Subcutaneous abdominal adipose tissue (tissue), 5 donors: ENCODE measurements around the gene VWA1.
"Not testable (repeated sequence)": the region's sequence is repeated elsewhere in the genome, so short reads cannot be mapped to it uniquely, and the experiment has no call there.

Experiments used
- H3K27ac ChIP-seq: one replicate; pipeline ENCODE4 v1.7.0; 2013; ENCODE audit warnings: low read depth, mild to moderate bottlenecking, inconsistent platforms, low read length, moderate library complexity
- H3K27me3 ChIP-seq, 5 donors: one replicate each; pipeline ENCODE4 v1.7.0; 2013; ENCODE audit warnings: low read length in 5 of 5, inconsistent platforms in 1 of 5; ENCODE audit not compliant: control insufficient read depth in 5 of 5, insufficient read depth in 4 of 5
- H3K36me3 ChIP-seq, 5 donors: one replicate each; pipeline ENCODE4 v1.7.0; 2013; ENCODE audit warnings: low read length in 5 of 5; ENCODE audit not compliant: control insufficient read depth in 5 of 5, insufficient read depth in 5 of 5
- H3K4me1 ChIP-seq, 5 donors: one replicate each; pipeline ENCODE4 v1.7.0; 2013; ENCODE audit warnings: low read length in 5 of 5, mild to moderate bottlenecking in 3 of 5, moderate library complexity in 1 of 5; ENCODE audit not compliant: control insufficient read depth in 5 of 5, insufficient read depth in 5 of 5
- H3K4me3 ChIP-seq, 5 donors: one replicate each; pipeline ENCODE4 v1.7.0; 2013; ENCODE audit warnings: low read length in 5 of 5, low read depth in 1 of 5
- H3K9ac ChIP-seq, 5 donors: one replicate each; pipeline ENCODE4 v1.7.0; 2013; ENCODE audit warnings: low read length in 5 of 5, mild to moderate bottlenecking in 4 of 5, moderate library complexity in 3 of 5
- H3K9me3 ChIP-seq, 5 donors: one replicate each; pipeline ENCODE4 v1.7.0; 2013; ENCODE audit warnings: low read length in 5 of 5; ENCODE audit not compliant: control insufficient read depth in 5 of 5
- donor health status: healthy.
- donor health status: healthy.
- donor health status: healthy.
- donor health status: healthy.
- donor health status: healthy.

Gene VWA1

DNA sequence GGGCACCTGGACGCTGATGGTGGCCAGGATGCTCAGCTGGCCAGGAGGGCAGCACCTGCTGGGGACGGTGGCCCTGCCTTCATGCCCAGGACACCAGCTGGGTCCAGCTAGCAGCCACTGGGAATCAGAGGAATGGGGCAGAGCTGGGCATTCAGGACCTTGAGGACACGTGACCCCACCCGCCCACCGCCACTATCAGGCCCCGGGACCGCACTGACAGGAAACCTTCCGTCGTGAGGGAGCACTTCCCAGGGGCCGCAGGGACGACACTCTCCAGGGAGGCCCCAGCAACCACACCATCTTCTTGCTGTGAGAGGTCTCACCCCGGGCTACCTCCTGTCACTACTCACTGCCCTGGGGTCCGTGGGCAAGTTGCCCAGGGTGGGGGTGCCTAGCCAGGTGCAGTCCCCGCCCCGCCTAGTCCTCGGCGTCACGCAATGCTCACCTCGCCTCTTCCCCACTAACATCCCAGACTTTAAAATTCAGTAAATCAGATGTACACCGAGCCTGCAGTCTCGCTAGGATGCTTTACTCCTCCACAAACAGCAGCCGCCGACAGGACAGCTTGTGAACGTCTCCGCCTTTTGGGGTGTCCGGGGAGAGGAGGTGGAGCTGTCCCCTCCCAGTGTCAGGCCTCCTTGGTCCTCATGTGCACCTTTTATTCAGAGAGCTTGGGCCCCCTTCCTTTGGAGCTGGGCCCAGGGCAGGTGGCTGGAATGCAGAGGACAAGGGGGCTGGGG is 4.9 kb downstream of the VWA1 start:
- no peak overlapping the region for H3K27ac ChIP-seq

DNA sequence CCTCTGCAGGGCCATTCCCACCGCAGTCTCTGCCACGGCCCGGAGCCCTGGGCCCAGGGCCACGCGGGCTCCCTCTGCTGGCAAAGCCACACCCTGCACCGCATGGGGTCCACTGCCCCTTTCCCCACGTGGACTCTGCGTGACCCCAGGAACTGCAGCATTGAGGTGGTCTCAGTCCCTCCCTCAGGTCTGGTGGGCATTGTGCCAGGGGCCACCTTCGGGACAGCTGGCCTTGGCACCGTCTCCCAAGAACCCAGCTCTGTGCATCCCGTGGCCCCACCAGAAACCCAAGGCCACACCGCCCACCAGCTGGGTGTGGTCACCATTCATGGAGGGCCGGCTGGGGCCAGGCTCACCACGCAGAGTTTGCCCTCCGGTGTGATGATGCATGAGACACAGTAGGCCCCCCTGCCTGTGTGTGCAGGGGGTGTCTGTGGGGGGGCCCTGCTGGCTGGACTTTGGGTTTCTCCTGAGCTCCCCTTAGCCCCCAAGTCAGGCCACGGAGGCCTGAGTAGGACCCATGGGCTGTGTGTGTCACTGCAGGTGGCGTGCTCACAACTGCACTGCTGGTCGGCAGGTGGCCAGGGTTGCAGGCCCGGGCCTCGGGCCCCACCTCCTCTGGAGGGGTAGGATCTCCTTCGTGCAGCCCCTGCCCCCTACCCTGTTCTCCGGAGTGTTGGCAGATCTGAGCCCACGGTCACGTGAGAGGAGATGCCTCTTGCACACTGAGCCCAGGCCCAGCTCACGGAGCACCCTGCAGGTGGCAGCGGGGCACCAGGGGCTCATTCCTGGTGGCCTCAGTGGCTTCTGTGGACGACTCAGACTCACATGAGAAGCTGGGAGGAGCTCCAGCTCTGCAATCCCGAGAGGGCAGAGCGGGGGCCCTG is 5.8 kb downstream of the VWA1 start:
- H3K9ac ChIP-seq, result no peak overlapping the region

More for the DNA sequence above, 4.9 kb downstream of the VWA1 start:
- Histone ChIP-seq H3K36me3 (peaks cover 0 to 4% (median 0%) of the 10 kb centered on the region in 5 donors), H3K9ac (no peak overlapping the region), H3K9me3 (no peaks in the 10 kb centered on the region), H3K27me3 (peaks cover 0 to 3% (median 0%) of the 10 kb centered on the region in 5 donors), H3K4me1 (peaks cover 2 to 42% (median 35%) of the 10 kb centered on the region in 5 donors), H3K4me3 (peak overlapping the region in 1 of 5 donors; percentile 42)

DNA sequence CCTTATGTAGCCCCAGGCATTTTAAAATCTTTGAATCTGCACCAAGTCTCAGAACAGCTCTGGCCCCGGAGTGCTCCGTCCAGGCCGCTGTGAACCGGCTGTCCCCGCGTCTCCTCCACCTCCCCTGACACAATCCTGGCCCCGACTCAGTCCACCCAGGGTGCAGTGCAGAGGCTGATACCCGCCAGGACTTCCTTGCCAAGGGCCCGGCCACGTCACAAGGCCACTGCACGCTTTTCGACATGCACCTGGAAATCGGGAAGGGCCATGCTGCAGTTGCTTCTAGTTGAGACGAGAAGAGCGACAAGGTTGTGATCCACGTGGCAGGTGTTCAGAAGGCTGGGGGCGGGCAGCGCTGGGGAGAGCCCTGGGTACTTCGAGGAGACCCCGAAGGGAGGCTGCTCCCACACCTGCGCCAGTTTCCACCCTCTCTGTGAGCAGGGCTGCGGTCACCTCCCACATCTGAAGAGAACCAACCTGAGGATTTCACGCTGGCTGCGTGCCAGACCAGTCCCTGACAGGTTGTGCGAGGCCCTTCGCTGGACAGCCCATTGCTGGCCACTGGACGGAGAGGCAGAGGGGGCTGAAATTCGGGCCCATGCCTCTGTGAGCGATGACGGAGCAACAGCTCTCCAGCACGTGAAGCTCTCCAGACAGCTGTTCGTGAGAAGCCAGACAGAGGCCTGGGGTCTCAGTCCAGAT is 6.7 kb downstream of the VWA1 start:
- Histone ChIP-seq H3K9me3 (no peaks in the 10 kb centered on the region), H3K4me1 (peaks cover 2 to 27% (median 22%) of the 10 kb centered on the region in 5 donors), H3K36me3 (peaks cover 0 to 4% (median 0%) of the 10 kb centered on the region in 5 donors), H3K27me3 (no peaks in the 10 kb centered on the region), H3K27ac (no peak overlapping the region), H3K9ac (no peak overlapping the region), H3K4me3 (no peak overlapping the region)

More for the DNA sequence above, 5.8 kb downstream of the VWA1 start:
- H3K36me3 ChIP-seq, result peaks cover 0 to 4% (median 0%) of the 10 kb centered on the region in 5 donors
- peaks cover 2 to 37% (median 30%) of the 10 kb centered on the region in 5 donors for H3K4me1 ChIP-seq
- H3K27ac ChIP-seq, result no peak overlapping the region
- no peaks in the 10 kb centered on the region for H3K9me3 ChIP-seq
- peaks cover 0 to 3% (median 0%) of the 10 kb centered on the region in 5 donors for H3K27me3 ChIP-seq
- peak overlapping the region in 1 of 5 donors; percentile 42 for H3K4me3 ChIP-seq

DNA sequence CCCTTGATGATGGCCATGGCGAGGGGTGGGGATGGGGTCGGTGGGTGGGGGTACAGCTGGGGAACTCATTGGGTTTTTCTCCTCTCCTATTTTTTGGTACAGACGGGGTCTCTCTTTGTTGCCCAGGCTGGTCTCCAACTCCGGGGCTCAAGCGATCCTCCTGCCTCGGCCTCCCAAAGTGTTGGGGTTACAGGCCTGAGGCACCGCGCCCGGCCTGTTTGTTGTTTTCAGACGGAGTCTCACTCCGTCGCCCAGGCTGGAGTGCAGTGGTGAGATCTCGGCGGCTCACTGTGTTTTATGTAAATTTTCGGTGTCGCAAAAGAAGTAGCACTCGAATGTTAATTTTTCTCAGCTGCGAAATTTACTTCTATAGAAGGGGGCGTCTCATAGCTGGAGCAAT is 11.1 kb downstream of the VWA1 start:
- H3K9ac ChIP-seq, H3K27me3 ChIP-seq, H3K4me3 ChIP-seq, H3K9me3 ChIP-seq, H3K4me1 ChIP-seq, H3K36me3 ChIP-seq, H3K27ac ChIP-seq: not testable (repeated sequence)

DNA sequence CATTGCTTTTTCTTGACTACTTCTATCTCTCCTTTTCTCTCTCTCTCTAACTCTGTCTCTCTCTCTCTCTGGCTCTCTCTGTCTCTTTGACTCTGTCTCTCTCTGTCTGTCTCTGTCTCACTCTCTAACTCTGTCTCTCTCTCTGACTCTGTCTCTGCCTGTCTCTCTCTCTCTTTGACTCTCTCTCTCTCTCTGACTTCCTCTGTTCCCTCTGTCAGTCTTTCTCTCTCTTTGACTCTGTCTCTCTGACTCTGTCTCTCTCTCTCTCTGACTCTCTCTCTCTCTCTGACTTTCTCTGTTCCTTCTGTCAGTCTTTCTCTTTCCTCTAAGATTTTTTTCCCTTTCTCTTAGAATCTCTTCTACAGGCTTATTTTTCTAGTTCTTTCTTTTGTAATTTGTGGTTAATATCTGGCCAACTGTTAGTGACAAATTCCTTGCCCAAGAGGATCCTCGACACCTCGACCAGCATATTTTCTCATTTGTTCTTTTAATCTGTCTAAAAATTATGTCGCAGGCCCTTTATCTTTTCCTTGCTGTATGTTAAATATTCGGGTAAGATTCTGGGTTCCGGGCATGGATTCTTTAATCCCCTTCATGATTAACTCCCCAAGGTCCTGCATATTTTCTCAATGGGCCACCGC is 13.7 kb downstream of the VWA1 start, which contains the start of gene ATAD3C:
ATAD3C (plus strand) TSS at position 591 of the 641 bp plus-strand sequence. CDS start 995 bp downstream, outside the sequence.
- Histone ChIP-seq H3K4me1 (no peaks in the 10 kb centered on the region), H3K9ac (no peak within 1 kb of the TSS), H3K36me3 (no peaks in the 10 kb centered on the region), H3K27ac (no peak within 1 kb of the TSS), H3K9me3 (no peaks in the 10 kb centered on the region), H3K27me3 (no peaks in the 10 kb centered on the region), H3K4me3 (no peak within 1 kb of the TSS)

DNA sequence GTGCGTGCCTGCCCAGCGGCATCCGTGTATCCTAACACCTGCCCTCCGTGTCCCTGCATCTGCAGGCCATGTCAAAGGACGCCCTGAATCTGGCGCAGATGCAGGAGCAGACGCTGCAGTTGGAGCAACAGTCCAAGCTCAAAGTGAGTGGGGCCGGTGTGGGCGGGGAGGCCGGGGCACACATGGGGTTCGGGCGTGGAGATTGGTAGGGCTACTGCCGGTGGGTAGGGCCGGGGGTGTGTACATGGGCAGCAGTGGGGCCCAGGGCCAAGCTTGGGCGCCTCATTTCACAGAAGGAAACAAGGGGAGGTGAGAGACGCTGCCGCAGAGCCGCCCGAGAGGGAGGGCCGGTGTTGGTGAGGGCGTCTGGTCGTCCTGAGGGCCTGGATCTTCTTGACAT is 15.1 kb downstream of the VWA1 start:
- H3K4me3 ChIP-seq, H3K9me3 ChIP-seq, H3K4me1 ChIP-seq, H3K27me3 ChIP-seq, H3K27ac ChIP-seq, H3K9ac ChIP-seq, H3K36me3 ChIP-seq: not testable (repeated sequence)

DNA sequence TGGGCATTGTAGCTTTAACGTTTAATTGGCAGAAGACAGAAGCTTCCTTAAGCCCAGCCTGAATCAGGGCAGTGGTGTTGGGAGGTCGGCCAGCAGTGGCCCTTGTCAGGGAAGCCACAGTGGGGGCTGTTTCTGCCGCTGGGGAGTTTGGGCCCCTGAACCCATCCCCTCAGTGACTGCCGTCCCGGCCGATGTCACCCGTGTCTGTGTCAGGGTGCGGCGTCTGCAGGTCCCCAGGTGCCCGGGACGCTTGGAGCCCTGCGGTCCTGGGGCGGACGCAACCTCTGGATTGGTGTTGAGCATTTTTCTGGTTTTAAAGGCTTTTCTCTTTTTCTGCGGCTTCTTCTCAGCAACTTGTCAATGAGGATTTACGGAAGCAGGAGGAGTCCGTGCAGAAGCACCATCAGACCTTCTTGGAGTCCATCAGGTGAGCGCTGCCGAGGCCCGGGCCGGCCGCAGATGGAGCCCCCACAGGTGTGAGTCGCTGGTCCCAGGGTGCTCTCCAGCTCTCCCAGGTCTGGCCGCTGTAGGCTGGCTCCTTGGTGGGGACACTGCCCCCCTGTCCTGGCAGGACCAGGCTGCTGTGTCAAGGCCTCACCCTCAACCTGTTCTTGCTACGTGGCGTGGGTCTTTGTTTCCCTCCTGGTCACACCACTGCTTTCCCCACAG is 16.3 kb downstream of the VWA1 start:
- no peaks in the 10 kb centered on the region for H3K9me3 ChIP-seq
- no peak overlapping the region for H3K27ac ChIP-seq
- no peaks in the 10 kb centered on the region for H3K36me3 ChIP-seq
- no peak overlapping the region for H3K4me3 ChIP-seq
- no peak overlapping the region for H3K9ac ChIP-seq
- no peaks in the 10 kb centered on the region for H3K27me3 ChIP-seq
- H3K4me1 ChIP-seq, result no peaks in the 10 kb centered on the region

DNA sequence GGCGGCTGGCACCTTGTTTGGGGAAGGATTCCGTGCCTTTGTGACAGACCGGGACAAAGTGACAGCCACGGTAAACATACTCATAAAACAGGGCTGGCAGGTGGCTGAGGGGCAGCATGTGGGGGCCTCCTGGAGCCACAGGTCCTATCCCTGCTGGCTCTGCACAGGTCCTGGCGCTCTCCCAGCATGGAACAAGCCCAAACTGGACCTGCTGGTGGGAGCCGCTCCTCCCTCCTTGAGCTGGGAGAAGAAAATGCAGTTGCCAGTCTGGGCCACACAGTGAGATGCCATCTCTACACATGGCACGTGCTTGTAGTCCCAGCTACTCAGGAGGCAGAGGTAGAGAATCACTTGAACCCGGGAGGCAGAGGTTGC is 16.9 kb downstream of the VWA1 start:
- H3K9me3 ChIP-seq, H3K4me3 ChIP-seq, H3K9ac ChIP-seq, H3K27me3 ChIP-seq, H3K4me1 ChIP-seq, H3K27ac ChIP-seq, H3K36me3 ChIP-seq: not testable (repeated sequence)

DNA sequence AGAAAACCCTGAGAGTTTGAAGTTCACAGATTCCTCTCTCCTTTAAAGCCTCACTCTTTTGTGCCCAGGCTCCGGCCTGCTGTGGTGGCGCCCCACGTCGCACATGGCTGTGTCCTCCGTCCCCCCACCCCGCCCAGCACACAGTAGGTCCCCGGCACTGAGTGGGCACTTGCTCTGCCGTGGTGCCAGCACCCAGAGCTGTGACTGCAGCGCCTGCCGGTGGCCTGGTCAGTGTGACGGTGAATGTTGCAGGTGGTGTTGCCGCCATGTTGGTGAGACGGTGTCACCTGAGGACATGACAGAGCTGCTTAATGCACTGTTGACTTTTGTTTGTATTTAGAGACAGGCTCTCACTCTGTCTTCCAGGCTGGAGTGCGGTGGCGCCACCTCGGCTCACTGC is 17.4 kb downstream of the VWA1 start:
- Histone ChIP-seq H3K27ac (no peak overlapping the region), H3K4me1 (no peaks in the 10 kb centered on the region), H3K4me3 (no peak overlapping the region), H3K27me3 (no peaks in the 10 kb centered on the region), H3K36me3 (no peaks in the 10 kb centered on the region), H3K9me3 (no peaks in the 10 kb centered on the region), H3K9ac (no peak overlapping the region)
